Measurements from ENCODE around the gene AREL1. TPM values are rescaled to one million over a fixed set of nuclear protein-coding genes. Genes with fewer than 3 reads are reported as not detected.

AREL1 gene
- total RNA-seq, 3 donors from 2014 or later: 17.0 to 24.3 (median 24.0) TPM

GRCh38 chr14:74612350-74613021 is 100.4 kb downstream of the AREL1 start:
- H3K27me3 ChIP-seq: no peaks in the 10 kb centered on the region
- H3K36me3 ChIP-seq: no peaks in the 10 kb centered on the region
- DNase-seq (ENCODE audit: low spot score in 2 of 2): peak; percentile 73 to 74
- no peaks in the 10 kb centered on the region for H3K4me1 ChIP-seq
- TF ChIP-seq, protein P1, sequence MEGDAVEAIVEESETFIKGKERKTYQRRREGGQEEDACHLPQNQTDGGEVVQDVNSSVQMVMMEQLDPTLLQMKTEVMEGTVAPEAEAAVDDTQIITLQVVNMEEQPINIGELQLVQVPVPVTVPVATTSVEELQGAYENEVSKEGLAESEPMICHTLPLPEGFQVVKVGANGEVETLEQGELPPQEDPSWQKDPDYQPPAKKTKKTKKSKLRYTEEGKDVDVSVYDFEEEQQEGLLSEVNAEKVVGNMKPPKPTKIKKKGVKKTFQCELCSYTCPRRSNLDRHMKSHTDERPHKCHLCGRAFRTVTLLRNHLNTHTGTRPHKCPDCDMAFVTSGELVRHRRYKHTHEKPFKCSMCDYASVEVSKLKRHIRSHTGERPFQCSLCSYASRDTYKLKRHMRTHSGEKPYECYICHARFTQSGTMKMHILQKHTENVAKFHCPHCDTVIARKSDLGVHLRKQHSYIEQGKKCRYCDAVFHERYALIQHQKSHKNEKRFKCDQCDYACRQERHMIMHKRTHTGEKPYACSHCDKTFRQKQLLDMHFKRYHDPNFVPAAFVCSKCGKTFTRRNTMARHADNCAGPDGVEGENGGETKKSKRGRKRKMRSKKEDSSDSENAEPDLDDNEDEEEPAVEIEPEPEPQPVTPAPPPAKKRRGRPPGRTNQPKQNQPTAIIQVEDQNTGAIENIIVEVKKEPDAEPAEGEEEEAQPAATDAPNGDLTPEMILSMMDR (IDR thresholded peaks at IDR 0.05): peak in 2 of 3 donors; percentile 44 to 94
- TF ChIP-seq POLR2AphosphoS5 (IDR thresholded peaks at IDR 0.05) (no peak), POLR2A (IDR thresholded peaks at IDR 0.05) (no peak)
- H3K27ac ChIP-seq: peak overlapping the region; percentile 54 to 56
- H3K9me3 ChIP-seq: no peaks in the 10 kb centered on the region
- intact Hi-C loops (cut with DNase I; ENCODE audit: low total_unique reads): no loop called here
- peak overlapping the region; percentile 70 to 83 (median 79) for H3K4me3 ChIP-seq

DNA sequence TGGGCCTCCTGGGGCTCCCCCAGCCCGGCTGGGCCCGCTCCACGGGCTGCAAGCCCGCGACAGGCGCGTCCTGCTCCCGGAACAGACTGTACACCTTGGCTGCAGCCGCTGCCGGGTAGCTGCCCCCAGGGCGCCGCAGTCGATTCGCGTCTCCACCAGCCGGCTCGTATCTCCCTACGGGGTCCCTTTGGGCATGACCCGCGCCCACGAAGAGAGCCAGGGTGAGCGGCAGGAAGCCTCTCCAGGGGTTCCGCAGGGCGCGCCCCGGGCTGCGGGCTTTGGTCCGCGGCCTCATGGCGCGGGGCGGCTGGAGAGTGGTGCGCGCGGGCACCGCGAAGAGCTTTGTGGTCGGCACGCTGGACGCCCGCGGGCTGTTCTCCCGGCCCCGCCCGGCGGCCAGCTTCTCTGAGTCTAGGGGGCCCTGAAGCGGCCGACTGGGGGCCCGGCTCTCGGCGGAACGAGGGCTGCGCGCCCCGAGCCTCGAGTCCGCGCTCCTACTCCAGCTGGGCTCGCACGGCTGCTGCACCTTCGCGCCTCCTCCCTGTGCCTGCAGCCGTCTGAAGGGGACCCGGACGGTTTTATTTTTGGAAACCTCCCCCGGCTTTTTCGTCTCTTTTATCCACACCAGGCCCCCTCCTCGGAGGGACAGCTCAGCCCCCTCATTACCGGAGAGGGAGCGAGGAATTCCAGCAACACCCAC is 101.1 kb downstream of the AREL1 start, which contains the start of gene LTBP2:
Gene LTBP2, minus strand, starts transcription at position 588 of the 700 bp plus-strand sequence. Its CDS starts 293 bp downstream, at position 295.
- DNase-seq (ENCODE audit: low spot score in 2 of 2): no peak
- peak within 1 kb of the TSS; percentile 70 to 83 (median 79) for H3K4me3 ChIP-seq
- intact Hi-C loops (cut with DNase I; ENCODE audit: low total_unique reads): no loop called here
- no peaks in the 10 kb centered on the region for H3K27me3 ChIP-seq
- no peaks in the 10 kb centered on the region for H3K4me1 ChIP-seq
- peak within 1 kb of the TSS; percentile 54 to 56 for H3K27ac ChIP-seq
- H3K36me3 ChIP-seq: no peaks in the 10 kb centered on the region
- TF ChIP-seq, protein P1 (IDR thresholded peaks at IDR 0.05): no peak
- TF ChIP-seq POLR2AphosphoS5 (IDR thresholded peaks at IDR 0.05) (no peak), POLR2A (IDR thresholded peaks at IDR 0.05) (no peak)
- no peaks in the 10 kb centered on the region for H3K9me3 ChIP-seq

Other genes with a start within 250 kb of the AREL1 start
- 100 to 1,000 TPM; 277 to 663 (median 594) TPM for gene NPC2, start 219.8 kb downstream of the AREL1 start, total RNA-seq
- gene ISCA2, start 219.3 kb downstream of the AREL1 start, total RNA-seq: 10 to 100 TPM; 17.3 to 31.8 (median 21.3) TPM
- gene LTBP2, start 100.8 kb downstream of the AREL1 start, total RNA-seq: 10 to 100 TPM; 34.7 to 91.1 (median 79.0) TPM
- gene FCF1, start 64 bp upstream of the AREL1 start, total RNA-seq: 10 to 100 TPM; 29.4 to 34.6 (median 33.8) TPM
- 10 to 100 TPM; 50.9 to 97.0 (median 79.6) TPM for gene YLPM1, start 50.2 kb upstream of the AREL1 start, total RNA-seq
- gene PROX2, start 163.1 kb upstream of the AREL1 start, total RNA-seq: not detected
- 100 to 1,000 TPM in 1 of 3 donors, 10 to 100 TPM in 2; 73.4 to 104 (median 76.1) TPM for gene DLST, start 168.8 kb upstream of the AREL1 start, total RNA-seq
- gene RPS6KL1, start 210.2 kb upstream of the AREL1 start, total RNA-seq: 1 to 10 TPM; 2.9 to 5.6 (median 3.3) TPM
- 10 to 100 TPM in 1 of 3 donors, 1 to 10 TPM in 2; 3.7 to 17.9 (median 8.2) TPM for gene PGF, start 242.5 kb upstream of the AREL1 start, total RNA-seq

All from breast epithelium (tissue), 4 donors.